Measurements from ENCODE around the gene APBA1. TPM values are rescaled to one million over a fixed set of nuclear protein-coding genes. Genes with fewer than 3 reads are reported as not detected.

The APBA1 gene
- total RNA-seq, 1 donor from 2014 or later = 6.2 TPM

DNA sequence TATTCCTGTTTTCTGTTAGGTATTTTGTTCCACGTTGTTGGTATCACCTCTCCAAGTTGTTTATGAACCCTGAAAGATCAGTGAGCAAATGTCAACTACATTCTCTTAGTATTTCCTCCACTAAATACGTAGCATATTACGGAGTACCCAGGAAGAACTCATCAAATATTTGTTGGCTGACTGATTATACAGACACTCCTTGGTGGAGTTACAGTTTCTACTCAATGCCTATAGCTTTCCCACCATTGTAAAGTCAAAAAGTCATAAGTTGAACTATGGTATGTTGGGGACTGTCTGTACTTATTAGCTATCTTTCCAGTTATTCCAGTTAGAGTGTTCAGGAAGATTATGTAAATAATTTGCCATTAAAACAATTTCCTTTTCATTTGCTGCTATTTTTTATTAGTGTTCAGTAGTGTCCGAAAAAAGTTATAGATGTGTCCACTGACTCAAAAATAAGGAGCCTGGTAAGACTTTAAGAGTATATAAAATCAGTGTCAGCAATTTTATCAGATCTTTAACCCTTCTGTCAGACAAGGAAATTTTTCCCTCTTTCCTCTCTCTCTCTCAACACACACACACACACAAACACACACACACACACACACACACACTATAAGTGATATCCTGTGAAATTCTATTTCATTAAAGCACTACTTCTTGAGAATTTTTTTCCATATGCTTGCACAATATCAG, 6.8 kb upstream of the APBA1 start:
- H3K4me3 ChIP-seq = no peak overlapping the region
- no peak for ATAC-seq
- intact Hi-C loops (cut with DNase I) = no loop called here

DNA sequence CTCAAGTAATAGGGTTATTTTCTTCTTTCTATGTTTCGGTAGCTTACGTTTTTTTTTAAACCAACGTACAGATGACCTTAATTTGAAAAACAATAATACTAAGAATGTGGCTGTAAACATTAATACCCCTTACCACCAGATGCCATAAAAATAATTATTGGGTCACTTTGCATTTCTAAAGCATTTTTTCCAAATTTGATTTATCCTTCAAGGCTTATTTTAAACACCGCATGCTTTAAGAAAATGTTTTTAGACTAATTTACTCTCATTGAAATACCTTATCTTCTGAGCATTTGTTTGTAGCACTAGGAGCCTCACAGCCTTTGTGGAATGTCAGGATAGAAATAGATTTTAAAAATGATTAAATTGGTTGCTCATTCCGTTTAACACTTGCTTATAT, 5.8 kb upstream of the APBA1 start:
- no peaks in the 10 kb centered on the region for H3K4me1 ChIP-seq
- no peak overlapping the region for H3K4me3 ChIP-seq
- H3K9me3 ChIP-seq = no peaks in the 10 kb centered on the region
- H3K27me3 ChIP-seq = no peaks in the 10 kb centered on the region
- H3K36me3 ChIP-seq = no peaks in the 10 kb centered on the region
- no peak overlapping the region for H3K27ac ChIP-seq
- TF ChIP-seq, protein P1, sequence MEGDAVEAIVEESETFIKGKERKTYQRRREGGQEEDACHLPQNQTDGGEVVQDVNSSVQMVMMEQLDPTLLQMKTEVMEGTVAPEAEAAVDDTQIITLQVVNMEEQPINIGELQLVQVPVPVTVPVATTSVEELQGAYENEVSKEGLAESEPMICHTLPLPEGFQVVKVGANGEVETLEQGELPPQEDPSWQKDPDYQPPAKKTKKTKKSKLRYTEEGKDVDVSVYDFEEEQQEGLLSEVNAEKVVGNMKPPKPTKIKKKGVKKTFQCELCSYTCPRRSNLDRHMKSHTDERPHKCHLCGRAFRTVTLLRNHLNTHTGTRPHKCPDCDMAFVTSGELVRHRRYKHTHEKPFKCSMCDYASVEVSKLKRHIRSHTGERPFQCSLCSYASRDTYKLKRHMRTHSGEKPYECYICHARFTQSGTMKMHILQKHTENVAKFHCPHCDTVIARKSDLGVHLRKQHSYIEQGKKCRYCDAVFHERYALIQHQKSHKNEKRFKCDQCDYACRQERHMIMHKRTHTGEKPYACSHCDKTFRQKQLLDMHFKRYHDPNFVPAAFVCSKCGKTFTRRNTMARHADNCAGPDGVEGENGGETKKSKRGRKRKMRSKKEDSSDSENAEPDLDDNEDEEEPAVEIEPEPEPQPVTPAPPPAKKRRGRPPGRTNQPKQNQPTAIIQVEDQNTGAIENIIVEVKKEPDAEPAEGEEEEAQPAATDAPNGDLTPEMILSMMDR (IDR thresholded peaks at IDR 0.05) = no peak
- ATAC-seq (no peak), DNase-seq (no peak)
- intact Hi-C loops (cut with DNase I) = no loop called here

More for the DNA sequence above, 6.8 kb upstream of the APBA1 start:
- TF ChIP-seq, protein P1 (IDR thresholded peaks at IDR 0.05) = no peak
- Histone ChIP-seq H3K4me1 (no peaks in the 10 kb centered on the region), H3K9me3 (no peaks in the 10 kb centered on the region), H3K27ac (no peak overlapping the region), H3K27me3 (no peaks in the 10 kb centered on the region), H3K36me3 (no peaks in the 10 kb centered on the region)
- DNase-seq = no peak

DNA sequence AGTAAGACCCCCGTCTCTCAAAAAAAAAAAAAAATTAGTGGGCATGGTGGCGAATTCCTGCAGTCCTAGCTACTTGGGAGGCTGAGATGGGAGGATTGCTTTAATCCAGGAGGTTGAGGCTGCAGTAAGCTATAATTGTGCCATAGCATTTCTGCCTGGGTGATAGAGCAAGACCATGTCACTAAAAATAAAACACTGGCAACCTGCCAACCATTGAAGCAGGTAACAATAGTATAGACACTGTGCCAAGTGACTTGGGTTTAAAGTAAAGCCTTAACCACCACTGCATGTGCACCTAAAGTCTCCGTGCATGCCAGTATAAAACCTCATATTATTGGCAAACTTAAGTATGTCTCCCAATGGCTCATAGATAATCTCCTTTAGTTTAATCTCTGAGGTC, 3.4 kb upstream of the APBA1 start:
- no peak overlapping the region for H3K27ac ChIP-seq
- intact Hi-C loops (cut with DNase I) = no loop called here
- TF ChIP-seq, protein P1 (IDR thresholded peaks at IDR 0.05) = no peak
- ATAC-seq (no peak), DNase-seq (no peak)
- H3K4me3 ChIP-seq = no peak overlapping the region
- H3K9me3 ChIP-seq = no peaks in the 10 kb centered on the region
- H3K27me3 ChIP-seq = no peaks in the 10 kb centered on the region
- no peaks in the 10 kb centered on the region for H3K36me3 ChIP-seq
- H3K4me1 ChIP-seq = peaks cover 5% of the 10 kb centered on the region

DNA sequence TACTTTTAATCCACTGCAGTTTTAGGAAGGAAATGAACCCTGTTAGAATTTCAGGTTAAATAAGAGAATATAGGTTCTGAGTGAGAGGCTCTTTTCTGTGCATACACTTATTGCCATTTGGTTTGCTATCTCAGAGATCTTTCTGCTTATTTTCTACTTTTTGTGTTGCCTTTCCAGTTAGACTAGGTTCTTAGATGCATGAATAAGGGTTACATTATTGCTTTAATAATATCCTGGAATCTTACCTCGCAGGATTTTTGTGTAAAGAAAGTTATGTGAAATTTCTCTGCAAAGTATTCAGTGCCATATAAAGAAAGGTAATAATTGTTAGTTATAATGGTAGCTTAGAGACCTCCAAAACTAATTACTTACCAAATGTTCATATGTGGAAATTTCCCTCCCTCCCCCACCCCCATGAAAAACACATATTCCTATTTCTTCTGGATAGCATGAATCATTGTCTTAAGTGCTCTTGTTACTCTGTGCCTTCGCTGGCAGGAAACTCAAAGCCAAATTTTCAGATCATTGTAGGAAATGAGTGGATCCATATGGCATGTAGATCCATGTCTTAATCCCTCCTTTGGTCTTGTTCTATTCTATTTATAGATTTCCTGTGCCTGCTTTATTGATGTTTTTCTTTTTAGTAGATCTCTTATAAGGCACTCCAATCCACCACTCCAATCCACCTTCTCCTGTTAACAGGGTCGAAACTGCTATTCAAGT, 2.7 kb upstream of the APBA1 start:
- no peak for ATAC-seq
- intact Hi-C loops (cut with DNase I) = no loop called here

DNA sequence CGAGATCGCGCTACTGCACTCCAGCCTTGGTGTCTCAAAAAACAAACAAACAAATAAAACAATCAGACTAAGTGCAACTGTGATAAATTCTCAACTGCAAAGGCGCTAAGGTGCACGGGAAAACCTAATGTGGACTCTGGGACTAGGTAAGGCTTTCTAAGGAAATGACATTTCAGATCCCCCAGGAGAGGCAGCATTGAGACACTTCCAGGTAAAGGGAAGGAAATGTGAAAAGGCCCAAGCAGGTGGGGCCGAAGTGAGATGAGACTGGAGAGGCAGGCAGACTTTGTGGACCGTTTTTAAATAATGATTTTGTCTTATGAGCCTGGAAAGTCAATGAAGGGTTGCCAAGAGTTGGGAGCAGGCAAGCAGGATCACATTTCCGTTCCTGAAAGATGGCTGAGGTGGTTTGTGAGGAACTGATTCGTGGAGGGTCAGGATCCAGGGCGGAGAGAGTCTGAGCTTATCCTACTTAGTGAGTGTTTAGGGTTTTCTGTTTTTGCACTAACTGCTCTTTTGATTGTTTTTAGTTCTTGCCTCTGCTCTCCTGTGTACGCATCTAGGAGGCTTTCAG, 2.0 kb upstream of the APBA1 start:
- DNase-seq (no peak), ATAC-seq (no peak)
- TF ChIP-seq, protein P1 (IDR thresholded peaks at IDR 0.05) = no peak
- H3K9me3 ChIP-seq = no peaks in the 10 kb centered on the region
- H3K4me1 ChIP-seq = peaks cover 5% of the 10 kb centered on the region
- H3K36me3 ChIP-seq = no peaks in the 10 kb centered on the region
- no peak overlapping the region for H3K27ac ChIP-seq
- no peaks in the 10 kb centered on the region for H3K27me3 ChIP-seq
- no peak overlapping the region for H3K4me3 ChIP-seq
- intact Hi-C loops (cut with DNase I) = no loop called here

More for the DNA sequence above, 2.7 kb upstream of the APBA1 start:
- H3K27me3 ChIP-seq = no peaks in the 10 kb centered on the region
- TF ChIP-seq, protein P1 (IDR thresholded peaks at IDR 0.05) = no peak
- H3K27ac ChIP-seq = no peak overlapping the region
- no peak for DNase-seq
- H3K36me3 ChIP-seq = no peaks in the 10 kb centered on the region
- no peak overlapping the region for H3K4me3 ChIP-seq
- H3K4me1 ChIP-seq = peaks cover 5% of the 10 kb centered on the region
- H3K9me3 ChIP-seq = no peaks in the 10 kb centered on the region
